ENCODE results near the gene CHST8. TPM values are rescaled to one million over a fixed set of nuclear protein-coding genes. Genes with fewer than 3 reads are reported as not detected.

The CHST8 gene
- total and polyA plus RNA-seq, 2 experiments from 2014 or later, result 9.3 to 38.2 TPM

- no peak overlapping the region for H3K4me2 ChIP-seq
- H3K9me3 Mint-ChIP-seq, result no peaks in the 10 kb centered on the region
- ATAC-seq (no peak), DNase-seq (ENCODE audit: low spot score) (no peak)
- no peak overlapping the region for H2AFZ ChIP-seq
- peaks cover 3% of the 10 kb centered on the region; the same call in 1 of the 3 replicates for H3K4me1 Mint-ChIP-seq
- no peaks in the 10 kb centered on the region for H3K9me2 ChIP-seq (ENCODE audit: insufficient read depth)
- H3K4me3 Mint-ChIP-seq, result no peak overlapping the region
- H3K79me2 ChIP-seq (replicated peaks; ENCODE audit: insufficient read depth), result no peaks in the 10 kb centered on the region
- H3K27me3 Mint-ChIP-seq (ENCODE audit: insufficient read depth, low read depth, poor library complexity), result peaks cover 4% of the 10 kb centered on the region
- no peaks in the 10 kb centered on the region; the same call in 1 of the 2 replicates for H4K20me1 ChIP-seq (replicated peaks; ENCODE audit: insufficient read depth)
- peaks cover 57% of the 10 kb centered on the region for H3K36me3 Mint-ChIP-seq (ENCODE audit: low read depth)
- no peak overlapping the region for H3K27ac ChIP-seq (ENCODE audit: low read depth)
- no peaks in the 10 kb centered on the region for H3K27me3 ChIP-seq (ENCODE audit: insufficient read depth)
- H3K4me1 ChIP-seq (ENCODE audit: insufficient read depth), result no peaks in the 10 kb centered on the region
- peaks cover 3% of the 10 kb centered on the region for H3K36me3 ChIP-seq (ENCODE audit: insufficient read depth)
- H3K27ac Mint-ChIP-seq, result no peak overlapping the region
- no peak for TF ChIP-seq POLR2AphosphoS5 (IDR thresholded peaks at IDR 0.05; ENCODE audit: low read depth)
- no peak overlapping the region for H3K4me3 ChIP-seq
- H3F3A ChIP-seq (replicated peaks; ENCODE audit: low read depth), result no peaks in the 10 kb centered on the region
These were observed 189.5 kb downstream of the CHST8 start for GRCh38 chr19:33811246-33811645.

GRCh38 chr19:33811736-33812387 is 190.1 kb downstream of the CHST8 start:
- Mint-ChIP-seq H3K27ac (no peak overlapping the region), H3K36me3 (ENCODE audit: low read depth) (peaks cover 50% of the 10 kb centered on the region; the same call in 2 of the 3 replicates), H3K9me3 (no peaks in the 10 kb centered on the region), H3K4me1 (peaks cover 3% of the 10 kb centered on the region; the same call in 2 of the 3 replicates), H3K4me3 (no peak overlapping the region), H3K27me3 (ENCODE audit: insufficient read depth, low read depth, poor library complexity) (peaks cover 4% of the 10 kb centered on the region)
- no peak overlapping the region for H3K27ac ChIP-seq (ENCODE audit: low read depth)
- H2AFZ ChIP-seq, result no peak overlapping the region
- no peaks in the 10 kb centered on the region for H3K27me3 ChIP-seq (ENCODE audit: insufficient read depth)
- no peak for TF ChIP-seq ETS1 (IDR thresholded peaks at IDR 0.05)
- no peak for TF ChIP-seq JUNB (IDR thresholded peaks at IDR 0.05; ENCODE audit: unreplicated experiment)
- no peak for TF ChIP-seq ZNF114 (CRISPR knock-in tag; IDR thresholded peaks at IDR 0.05)
- no peak for TF ChIP-seq POLR2AphosphoS5 (IDR thresholded peaks at IDR 0.05; ENCODE audit: low read depth)
- TF ChIP-seq NANOG (IDR thresholded peaks at IDR 0.05; ENCODE audit: borderline replicate concordance), result no peak
- no peak for TF ChIP-seq STAT1 (IDR thresholded peaks at IDR 0.05; ENCODE audit: unreplicated experiment)
- no peak for TF ChIP-seq CREB1 (CRISPR knock-in tag; IDR thresholded peaks at IDR 0.05; ENCODE audit: low read depth)
- TF ChIP-seq EZH2phosphoT487 (IDR thresholded peaks at IDR 0.05; ENCODE audit: unreplicated experiment), result no peak
- TF ChIP-seq ZNF462 (CRISPR knock-in tag; IDR thresholded peaks at IDR 0.05), result no peak
- no peak for TF ChIP-seq ZNF331 (CRISPR knock-in tag; IDR thresholded peaks at IDR 0.05; ENCODE audit: low read depth)
- TF ChIP-seq EZH2 (IDR thresholded peaks at IDR 0.05; ENCODE audit: low read depth, unreplicated experiment), result no peak
- no peak for ATAC-seq
- H3K4me2 ChIP-seq, result no peak overlapping the region
- H3K9me2 ChIP-seq (ENCODE audit: insufficient read depth), result no peaks in the 10 kb centered on the region
- DNase-seq (ENCODE audit: low spot score), result no peak
- H3K79me2 ChIP-seq (replicated peaks; ENCODE audit: insufficient read depth), result no peaks in the 10 kb centered on the region
- no peaks in the 10 kb centered on the region for H3K4me1 ChIP-seq (ENCODE audit: insufficient read depth)
- H4K20me1 ChIP-seq (replicated peaks; ENCODE audit: insufficient read depth), result no peaks in the 10 kb centered on the region; the same call in 1 of the 2 replicates
- H3K4me3 ChIP-seq, result no peak overlapping the region
- no peaks in the 10 kb centered on the region for H3F3A ChIP-seq (replicated peaks; ENCODE audit: low read depth)
- peaks cover under 1% of the 10 kb centered on the region for H3K36me3 ChIP-seq (ENCODE audit: insufficient read depth)

All from GM23338 (cell line).